LNCaP clone FGC (cell line): ENCODE data around the gene BLCAP.
"Not testable (repeated sequence)": the region's sequence is repeated elsewhere in the genome, so short reads cannot be mapped to it uniquely, and the experiment has no call there.

ENCODE experiments used
- DNase-seq: peaks from one replicate; pipeline ENCODE4 v3.0.0-alpha.2; 2011; ENCODE audit warnings: low read depth
- H3K4me3 ChIP-seq: 2 replicates; pipeline ENCODE4 v1.5.1; 2011; ENCODE audit warnings: mild to moderate bottlenecking, low read depth, low read length, control low read depth
- TF ChIP-seq, protein P1 (sequence below): IDR thresholded peaks from 2 replicates; pipeline ENCODE4 v1.5.1; 2012; ENCODE audit warnings: mild to moderate bottlenecking; ENCODE audit not compliant: control insufficient read depth, insufficient read depth; ENCODE audit errors: extremely low read depth

BLCAP gene

DNA sequence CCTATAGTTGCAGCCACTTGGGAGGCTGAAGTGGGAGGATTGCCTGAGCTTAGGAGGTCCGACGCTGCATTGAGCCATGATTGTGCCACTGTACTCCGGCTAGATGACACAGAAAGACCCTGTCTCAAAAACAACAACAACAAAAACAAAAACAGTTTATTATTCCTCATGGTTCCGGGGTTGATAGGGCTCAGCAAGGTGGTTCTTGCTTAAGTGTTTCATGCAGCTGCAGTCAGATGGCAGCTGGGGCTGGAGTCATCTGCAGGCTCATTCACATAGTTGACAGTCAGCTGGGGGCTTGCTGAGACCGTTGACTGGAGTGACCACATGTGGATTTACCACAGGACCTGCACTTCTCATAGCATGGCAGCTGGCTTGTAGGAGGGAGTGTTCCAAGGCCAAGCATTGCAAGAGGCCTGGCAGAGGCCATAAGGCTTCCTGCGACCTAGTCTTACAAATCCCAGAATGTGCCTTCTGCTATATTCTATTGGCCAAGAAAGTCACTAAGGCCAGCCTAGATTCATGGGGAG is 35.5 kb downstream of the BLCAP start:
- no peak for DNase-seq
- TF ChIP-seq, protein P1, sequence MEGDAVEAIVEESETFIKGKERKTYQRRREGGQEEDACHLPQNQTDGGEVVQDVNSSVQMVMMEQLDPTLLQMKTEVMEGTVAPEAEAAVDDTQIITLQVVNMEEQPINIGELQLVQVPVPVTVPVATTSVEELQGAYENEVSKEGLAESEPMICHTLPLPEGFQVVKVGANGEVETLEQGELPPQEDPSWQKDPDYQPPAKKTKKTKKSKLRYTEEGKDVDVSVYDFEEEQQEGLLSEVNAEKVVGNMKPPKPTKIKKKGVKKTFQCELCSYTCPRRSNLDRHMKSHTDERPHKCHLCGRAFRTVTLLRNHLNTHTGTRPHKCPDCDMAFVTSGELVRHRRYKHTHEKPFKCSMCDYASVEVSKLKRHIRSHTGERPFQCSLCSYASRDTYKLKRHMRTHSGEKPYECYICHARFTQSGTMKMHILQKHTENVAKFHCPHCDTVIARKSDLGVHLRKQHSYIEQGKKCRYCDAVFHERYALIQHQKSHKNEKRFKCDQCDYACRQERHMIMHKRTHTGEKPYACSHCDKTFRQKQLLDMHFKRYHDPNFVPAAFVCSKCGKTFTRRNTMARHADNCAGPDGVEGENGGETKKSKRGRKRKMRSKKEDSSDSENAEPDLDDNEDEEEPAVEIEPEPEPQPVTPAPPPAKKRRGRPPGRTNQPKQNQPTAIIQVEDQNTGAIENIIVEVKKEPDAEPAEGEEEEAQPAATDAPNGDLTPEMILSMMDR = no peak
- H3K4me3 ChIP-seq = no peak overlapping the region

DNA sequence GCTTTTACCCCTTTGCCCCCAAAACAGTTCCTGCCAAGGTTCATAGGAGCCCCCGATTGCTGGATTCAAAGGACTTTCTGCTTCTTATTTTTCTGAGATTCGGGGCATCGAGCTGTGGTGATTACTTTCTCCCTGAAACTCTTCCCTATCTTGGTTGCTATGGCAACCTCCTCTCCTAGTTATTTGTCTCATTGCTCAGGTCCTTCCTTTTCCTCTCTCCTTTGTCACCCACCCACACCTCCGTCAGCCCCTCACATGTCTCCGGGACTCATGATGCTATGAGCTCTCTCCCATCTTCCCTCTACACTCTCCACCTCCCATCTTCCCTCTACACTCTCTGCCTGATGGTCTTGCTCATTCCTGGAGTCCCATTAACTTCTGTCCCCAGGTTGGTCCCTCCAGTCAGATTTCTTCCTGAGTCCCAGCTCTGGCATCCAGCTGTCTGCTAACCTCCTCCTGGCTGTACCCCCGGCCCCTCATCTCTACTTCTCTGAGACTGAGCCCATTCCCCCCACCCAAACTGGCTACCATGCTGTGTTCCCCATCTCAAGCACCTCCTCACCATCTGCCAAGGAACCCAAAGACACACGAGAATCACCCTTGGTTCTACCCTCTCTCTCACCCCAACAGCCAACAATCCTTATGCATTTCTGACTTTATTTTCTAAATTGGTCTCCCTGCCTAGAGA is 36.9 kb downstream of the BLCAP start:
- TF ChIP-seq, protein P1 = no peak

DNA sequence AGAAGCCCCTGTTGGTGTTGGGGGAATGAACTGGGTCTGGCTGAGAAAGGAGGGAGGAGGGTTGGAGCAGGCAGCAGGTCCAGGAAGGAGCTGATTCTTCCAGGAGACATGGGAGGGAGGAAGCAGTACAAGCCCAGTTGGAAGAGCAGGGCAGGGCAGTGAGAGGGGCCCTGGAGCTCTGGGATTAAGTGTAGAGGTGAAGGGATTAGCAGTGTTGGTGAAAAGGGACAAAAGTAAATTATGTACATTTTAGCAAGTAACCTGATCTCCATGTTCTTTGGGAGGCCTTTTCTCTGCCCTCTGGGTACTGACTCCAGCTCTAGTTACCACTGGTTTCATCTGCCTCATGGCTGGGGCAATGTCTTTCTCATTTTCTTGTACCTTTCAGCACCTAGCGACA is 41.5 kb downstream of the BLCAP start:
- not testable (repeated sequence) for DNase-seq

More for the DNA sequence above, 36.9 kb downstream of the BLCAP start:
- H3K4me3 ChIP-seq = no peak overlapping the region
- no peak for DNase-seq

DNA sequence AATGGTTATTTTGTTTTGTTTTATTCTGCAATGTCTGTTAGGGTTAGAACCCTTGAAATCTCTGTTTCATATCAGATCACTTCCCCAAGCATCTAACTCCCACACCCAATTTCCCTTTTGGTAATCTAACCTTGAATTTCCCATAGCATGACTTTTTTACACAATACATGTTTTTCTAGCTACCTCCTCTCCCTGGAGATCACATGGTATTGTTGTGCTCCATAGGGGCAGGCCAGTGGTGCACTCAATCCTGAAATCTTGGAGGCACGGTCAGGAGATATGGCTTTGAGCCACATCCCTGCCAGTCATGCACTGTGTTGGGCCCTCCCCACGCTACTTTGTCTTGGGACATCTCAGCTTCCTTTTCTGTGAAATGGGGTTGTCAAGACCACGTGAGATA is 43.3 kb downstream of the BLCAP start:
- H3K4me3 ChIP-seq = no peak overlapping the region
- no peak for DNase-seq
- TF ChIP-seq, protein P1 = no peak

More for the DNA sequence above, 41.5 kb downstream of the BLCAP start:
- H3K4me3 ChIP-seq = not testable (repeated sequence)

DNA sequence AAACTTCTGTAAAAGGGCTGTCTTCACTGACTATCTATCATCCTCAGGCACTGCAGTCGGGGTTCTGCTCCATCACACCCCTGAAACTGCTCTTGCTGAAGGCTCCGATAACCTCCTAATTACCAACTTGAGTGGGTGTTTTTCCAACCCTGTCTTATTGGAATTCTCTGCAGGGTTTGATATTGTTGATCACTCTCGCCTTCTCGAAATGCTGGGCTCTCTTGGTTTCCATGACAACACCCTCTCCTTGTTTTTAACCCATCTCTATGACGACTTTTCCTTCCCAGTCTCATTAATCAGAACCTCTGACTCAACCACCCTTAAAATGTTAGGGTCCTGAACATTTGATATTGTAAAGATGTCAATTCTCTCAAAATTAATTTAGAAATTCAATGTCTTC is 46.1 kb downstream of the BLCAP start:
- no peak for DNase-seq
- H3K4me3 ChIP-seq = no peak overlapping the region
- TF ChIP-seq, protein P1 = no peak

DNA sequence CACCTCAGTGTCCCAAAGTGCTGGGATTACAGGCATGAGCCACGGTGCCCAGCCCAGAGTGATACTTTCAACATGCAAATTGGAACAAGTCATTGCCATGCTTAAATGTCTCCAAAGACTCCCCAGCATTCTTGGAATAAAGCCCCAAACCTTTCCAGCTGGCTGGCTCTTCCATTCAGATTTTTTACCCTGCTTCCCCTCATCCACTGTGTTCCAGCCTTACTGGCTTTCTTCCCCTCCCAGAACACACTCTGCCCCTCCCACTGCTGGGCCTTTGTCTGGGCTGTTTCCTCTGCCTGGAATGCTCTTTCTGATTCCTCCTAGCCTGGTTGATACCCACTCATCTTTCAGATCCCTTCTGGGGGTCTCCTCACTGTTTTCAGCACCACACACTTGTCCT is 46.8 kb downstream of the BLCAP start:
- no peak for DNase-seq
- TF ChIP-seq, protein P1 = no peak
- no peak overlapping the region for H3K4me3 ChIP-seq

DNA sequence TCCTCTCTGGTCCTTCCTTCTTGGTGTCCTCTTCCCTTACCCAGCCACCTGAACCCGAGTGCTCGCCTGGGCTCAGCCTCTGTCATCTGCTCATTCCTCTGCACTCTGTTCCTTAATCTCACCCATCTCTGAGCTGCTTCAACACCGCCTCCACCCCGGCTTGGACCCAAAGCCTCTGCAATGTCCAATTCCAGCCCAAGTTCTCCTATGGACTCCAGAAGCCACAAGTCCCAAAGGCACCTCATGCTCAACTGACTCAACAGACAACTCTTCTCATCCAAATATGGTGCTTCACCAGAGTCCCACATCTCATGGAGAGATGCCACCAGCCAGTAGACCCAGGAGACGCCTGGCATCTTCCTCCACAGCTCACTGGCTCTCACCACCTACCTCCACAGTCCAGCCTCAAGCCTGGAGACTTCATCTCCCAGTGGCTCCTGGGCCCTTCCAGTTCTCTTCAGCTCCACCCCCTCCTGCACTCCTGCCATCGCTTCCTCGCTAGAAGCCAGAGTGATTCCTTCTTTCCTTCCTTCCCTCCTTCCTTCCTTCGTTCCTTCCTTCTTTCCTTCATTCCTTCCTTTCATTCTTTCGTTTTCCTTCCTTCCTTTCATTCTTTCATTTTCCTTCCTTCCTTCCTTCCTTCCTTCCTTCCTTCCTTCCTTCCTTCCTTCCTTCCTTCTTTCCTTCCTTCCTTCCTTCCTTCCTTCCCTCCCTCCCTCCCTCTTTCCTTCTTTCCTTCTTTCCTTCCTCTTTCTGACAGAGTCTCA is 47.6 kb downstream of the BLCAP start:
- TF ChIP-seq, protein P1 = no peak
- DNase-seq = no peak
- no peak overlapping the region for H3K4me3 ChIP-seq
